MCF 10A (cell line): Measurements from ENCODE around the gene SOX5. TPM values are rescaled to one million over a fixed set of nuclear protein-coding genes. Genes with fewer than 3 reads are reported as not detected.
"Not testable (repeated sequence)": the region's sequence is repeated elsewhere in the genome, so short reads cannot be mapped to it uniquely, and the experiment has no call there.

Experiments used
- BruUV-seq: library from RNA; stranded (reverse); fragments of 400-500 nt; replicated peaks from 2 replicates; lab custom pipeline; 2021; lab: Mats Ljungman, UMichigan
- CTCF ChIA-PET: fragments of 300-600 bp; sonication (Branson Sonifier 250); formaldehyde crosslinking; extraction: SDS; loops from one replicate; lab custom pipeline; 2021; ENCODE audit warnings: antibody characterized with exemption, inconsistent platforms; lab: Yijun Ruan, JAX
- POLR2A ChIA-PET: fragments of 300-600, 350-650 bp; sonication (Branson Sonifier 250); formaldehyde crosslinking; extraction: SDS; loops from one replicate; lab custom pipeline; 2020; ENCODE audit warnings: antibody characterized with exemption, inconsistent platforms; lab: Yijun Ruan, JAX
- DNase-seq: peaks from one replicate; pipeline ENCODE4 v3.0.0-alpha.2; 2018; ENCODE audit not compliant: unreplicated experiment
- H3K27ac Mint-ChIP-seq: one replicate; pipeline ENCODE4 v1.8.0; 2022; ENCODE audit warnings: mild to moderate bottlenecking, low read depth, mixed read lengths; ENCODE audit not compliant: unreplicated experiment
- H3K27me3 Mint-ChIP-seq: one replicate; pipeline ENCODE4 v1.8.0; 2022; ENCODE audit warnings: mixed read lengths; ENCODE audit not compliant: insufficient read depth, unreplicated experiment
- H3K36me3 Mint-ChIP-seq: one replicate; pipeline ENCODE4 v1.8.0; 2022; ENCODE audit warnings: mild to moderate bottlenecking, moderate library complexity, mixed read lengths; ENCODE audit not compliant: insufficient read depth, unreplicated experiment
- H3K4me1 Mint-ChIP-seq: one replicate; pipeline ENCODE4 v1.8.0; 2022; ENCODE audit warnings: mixed read lengths; ENCODE audit not compliant: insufficient read depth, unreplicated experiment
- H3K4me3 Mint-ChIP-seq: one replicate; pipeline ENCODE4 v1.8.0; 2022; ENCODE audit warnings: mild to moderate bottlenecking, moderate library complexity, mixed read lengths; ENCODE audit not compliant: unreplicated experiment
- H3K9me3 Mint-ChIP-seq: one replicate; pipeline ENCODE4 v1.8.0; 2022; ENCODE audit warnings: mixed read lengths; ENCODE audit not compliant: unreplicated experiment
- CTCF ChIP-seq: fragments of 200-600 bp; IDR thresholded peaks from one replicate; pipeline ENCODE4 v1.8.0; 2022; ENCODE audit warnings: antibody characterized with exemption, mild to moderate bottlenecking; ENCODE audit not compliant: unreplicated experiment
- intact Hi-C: fragments of 100-400 bp; cut with micrococcal nuclease; formaldehyde crosslinking; loops from 2 replicates; pipeline ENCODE4 v1.14.1; 2022
- total RNA-seq: library from RNA; stranded (reverse); gene quantifications from 2 replicates; pipeline ENCODE4 v1.2.3, GENCODE V29; 2022

SOX5 gene
- total RNA-seq, 1 experiment from 2014 or later = 0.91 TPM

GRCh38 chr12:23510484-23510883, 439.0 kb downstream of the SOX5 start:
- Mint-ChIP-seq H3K4me1 (no peaks in the 10 kb centered on the region), H3K9me3 (peaks cover 12% of the 10 kb centered on the region), H3K36me3 (no peaks in the 10 kb centered on the region), H3K27me3 (no peaks in the 10 kb centered on the region), H3K27ac (no peak overlapping the region), H3K4me3 (no peak overlapping the region)
- POLR2A ChIA-PET = no interaction called here
- intact Hi-C loops = no loop called here
- CTCF ChIA-PET = no interaction called here
- DNase-seq = no peak
- no TSS peak for BruUV-seq
- no peak for TF ChIP-seq CTCF

- H3K27me3 Mint-ChIP-seq, intact Hi-C loops, H3K4me3 Mint-ChIP-seq, DNase-seq, H3K27ac Mint-ChIP-seq, CTCF ChIA-PET, POLR2A ChIA-PET, H3K36me3 Mint-ChIP-seq, BruUV-seq, H3K4me1 Mint-ChIP-seq: not testable (repeated sequence)
- H3K9me3 Mint-ChIP-seq = peaks cover 12% of the 10 kb centered on the region
Observed at GRCh38 chr12:23509832-23510231, 439.6 kb downstream of the SOX5 start.

- H3K9me3 Mint-ChIP-seq = peaks cover 17% of the 10 kb centered on the region
- H3K27ac Mint-ChIP-seq, H3K27me3 Mint-ChIP-seq, CTCF ChIA-PET, BruUV-seq, H3K4me1 Mint-ChIP-seq, intact Hi-C loops, H3K36me3 Mint-ChIP-seq, H3K4me3 Mint-ChIP-seq, POLR2A ChIA-PET: not testable (repeated sequence)
- DNase-seq = peak; percentile 27
Observed at GRCh38 chr12:23507785-23508184, 441.7 kb downstream of the SOX5 start.

GRCh38 chr12:23505736-23506135, 443.7 kb downstream of the SOX5 start:
- H3K9me3 Mint-ChIP-seq = peaks cover 27% of the 10 kb centered on the region
- H3K4me3 Mint-ChIP-seq, H3K27me3 Mint-ChIP-seq, BruUV-seq, H3K27ac Mint-ChIP-seq, DNase-seq, POLR2A ChIA-PET, H3K4me1 Mint-ChIP-seq, H3K36me3 Mint-ChIP-seq, intact Hi-C loops: not testable (repeated sequence)
- CTCF ChIA-PET = interaction anchor here (0.7 kb wide), 1 partner anchor 485 kb away, joined by 3 read pairs; no protein-coding TSS in a partner anchor

- H3K27ac Mint-ChIP-seq = no peak overlapping the region
- POLR2A ChIA-PET = interaction anchor here (0.6 kb wide), 1 partner anchor 479 kb away, joined by 3 read pairs; no protein-coding TSS in a partner anchor
- intact Hi-C loops = no loop called here
Observed at GRCh38 chr12:23504641-23505399, 444.6 kb downstream of the SOX5 start.

More at GRCh38 chr12:23504641-23505399, 444.6 kb downstream of the SOX5 start:
- no peak for TF ChIP-seq CTCF
- CTCF ChIA-PET = interaction anchor here (0.5 to 0.7 kb wide), 3 partner anchors 29 to 486 kb away, joined by 3 read pairs; no protein-coding TSS in a partner anchor
- no peaks in the 10 kb centered on the region for H3K36me3 Mint-ChIP-seq
- H3K4me1 Mint-ChIP-seq = no peaks in the 10 kb centered on the region
- no peaks in the 10 kb centered on the region for H3K27me3 Mint-ChIP-seq
- DNase-seq = no peak
- no peak overlapping the region for H3K4me3 Mint-ChIP-seq
- peaks cover 21% of the 10 kb centered on the region for H3K9me3 Mint-ChIP-seq
- no TSS peak for BruUV-seq
